Adrenal gland (tissue), 12 donors: ENCODE results near the gene CLIP4. TPM values are rescaled to one million over a fixed set of nuclear protein-coding genes. Genes with fewer than 3 reads are reported as not detected.

ENCODE experiments used
- DNase-seq, 7 donors: peaks; one replicate each; pipeline ENCODE4 v3.0.0-alpha.2; 2019 to 2020
- H3K27ac ChIP-seq, 5 donors: fragments of 200-600 bp; sonication (generic) in 4 of 5; 1 replicate in 3 of 5; 2 replicates in 2 of 5; pipeline versions ENCODE4 v1.5.1 to v1.8.0; 2016 to 2020; ENCODE audit warnings: mild to moderate bottlenecking in 1 of 5
- H3K27me3 ChIP-seq: fragments of 200-600 bp; 2 replicates; pipeline ENCODE4 v1.8.0; 2021
- H3K36me3 ChIP-seq, 2 donors: fragments of 200-600 bp; replicated peaks in 1 of 2; 1 replicate in 1 of 2; 2 replicates in 1 of 2; pipeline versions ENCODE4 v1.5.1 to v1.8.0; 2018 to 2022
- H3K4me1 ChIP-seq, 2 donors: fragments of 200-600 bp; replicated peaks in 1 of 2; 1 replicate in 1 of 2; 2 replicates in 1 of 2; pipeline versions ENCODE4 v1.5.1 to v1.8.0; 2018 to 2021
- H3K4me3 ChIP-seq, 4 donors: fragments of 200-600 bp; sonication (generic) in 3 of 4; one replicate each; pipeline ENCODE4 v1.5.1; 2016 to 2018
- H3K9me3 ChIP-seq, 3 donors: fragments of 200-600 bp; sonication (generic) in 1 of 3; replicated peaks in 1 of 3; 1 replicate in 2 of 3; 2 replicates in 1 of 3; pipeline versions ENCODE4 v1.5.1 to v1.8.0; 2016 to 2021
- CTCF ChIP-seq, 6 experiments: fragments of 450-650 bp in 4 of 6; fragments of 200-600 bp in 2 of 6; sonication (generic) in 1 of 6; IDR thresholded peaks; 1 replicate in 5 of 6; 2 replicates in 1 of 6; pipeline versions ENCODE4 v1.5.1 to v1.8.0; 2016 to 2021; ENCODE audit warnings: antibody characterized with exemption in 6 of 6, mild to moderate bottlenecking in 2 of 6, moderate library complexity in 1 of 6
- POLR2A ChIP-seq, 2 donors: fragments of 450-650 bp; IDR thresholded peaks; one replicate each; pipeline ENCODE4 v1.6.1; 2017; ENCODE audit warnings: antibody characterized with exemption in 2 of 2, mild to moderate bottlenecking in 2 of 2, moderate library complexity in 1 of 2
- WGBS, 4 donors: extraction: QIAGEN DNeasy Blood & Tissue Kit in 2 of 4; methylation state at CpG; one replicate each; pipeline versions ENCODE4 v1.1.5 to v1.1.7; 2013 to 2017; 5-methylcytosine and 5-hydroxymethylcytosine counted together
- intact Hi-C, 2 donors: fragments of 100-400 bp; cut with DNase I; formaldehyde crosslinking; loops; one replicate each; pipeline versions ENCODE4 v1.14.1 to v1.15.0; 2022 to 2023
- polyA plus RNA-seq, 3 donors: library from polyadenylated mRNA; stranded (reverse); fragments of 200-250 nt in 2 of 3; fragments of 350-450 nt in 1 of 3; fragmentation: Illumina TruSeq in 1 of 3; extraction: RNeasy Lipid Tissue Mini Kit (QIAGEN cat#74804) in 1 of 3; gene quantifications; one replicate each; pipeline ENCODE4 v1.2.3, GENCODE V29; 2013 to 2014
- total RNA-seq, 9 donors: library from RNA; depleted of rRNA in 4 of 9; stranded (reverse); fragments of >200 nt in 4 of 9; fragments of 120-200 nt in 1 of 9; fragmentation: NEBNext Ultra II Directional in 1 of 9; extraction: Animal tissue kit (Norgen Biotek cat#: 25700) in 1 of 9; gene quantifications; one replicate each; pipeline versions ENCODE4 v1.1.0 to v1.2.4, GENCODE V29; 2013 to 2023
- donor health status: healthy with polysubstance abuse.
- donor health status: Bipolar disorder and iron deficiency.
- donor health status: DM: yes; HTN: yes; CAD: no.
- donor health status: DM: no; HTN: no; CAD: no.
- donor health status: DM: no; HTN: no; CAD: no.
- donor health status: DM: yes; HTN: yes; CAD: no.

The CLIP4 gene
- total and polyA plus RNA-seq, 12 donors = 6.1 to 30.5 (median 16.6) TPM

- WGBS, 4 donors = 83 to 88% (median 85%) methylated on average over 8 of the region's 8 CpGs
- TF ChIP-seq CTCF (IDR thresholded peaks at IDR 0.05) = no peak
- TF ChIP-seq POLR2A (IDR thresholded peaks at IDR 0.05) = no peak
- intact Hi-C loops = no loop called here
These were observed 18.2 kb upstream of the CLIP4 start for GRCh38 chr2:29096969-29097368.

DNA sequence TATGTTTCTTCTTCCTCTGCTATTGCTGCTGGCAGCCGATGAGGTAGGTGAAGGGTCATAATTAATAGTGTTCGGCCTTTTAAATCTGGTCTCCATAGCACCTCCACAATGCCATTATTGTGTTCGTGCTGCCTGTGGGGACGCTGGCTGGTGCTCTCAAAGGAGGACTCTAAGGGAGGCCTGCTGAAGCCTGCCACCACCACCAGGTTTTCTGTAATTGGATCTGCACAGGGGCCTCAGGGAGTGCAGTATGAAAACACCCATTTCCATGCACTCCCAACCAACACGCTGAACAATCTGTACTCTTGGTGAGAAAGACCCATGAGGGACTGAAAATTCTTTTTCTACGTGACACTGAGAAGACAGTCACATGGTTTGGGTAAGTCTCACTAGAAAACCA lies 17.6 kb upstream of the CLIP4 start:
- H3K4me3 ChIP-seq = no peak overlapping the region
- no peaks in the 10 kb centered on the region for H3K36me3 ChIP-seq
- 71 to 87% (median 74%) methylated on average over 6 of the region's 6 CpGs for WGBS, 4 donors
- H3K27ac ChIP-seq = no peak overlapping the region
- H3K9me3 ChIP-seq = no peaks in the 10 kb centered on the region
- no peak for TF ChIP-seq POLR2A (IDR thresholded peaks at IDR 0.05)
- TF ChIP-seq CTCF (IDR thresholded peaks at IDR 0.05) = no peak
- no peak for DNase-seq
- no peaks in the 10 kb centered on the region for H3K27me3 ChIP-seq
- intact Hi-C loops = no loop called here
- H3K4me1 ChIP-seq = no peaks in the 10 kb centered on the region

More at GRCh38 chr2:29096969-29097368, 18.2 kb upstream of the CLIP4 start:
- H3K4me3 ChIP-seq = no peak overlapping the region
- H3K36me3 ChIP-seq = no peaks in the 10 kb centered on the region
- no peak for DNase-seq
- H3K9me3 ChIP-seq = no peaks in the 10 kb centered on the region
- no peaks in the 10 kb centered on the region for H3K27me3 ChIP-seq
- no peak overlapping the region for H3K27ac ChIP-seq
- no peaks in the 10 kb centered on the region for H3K4me1 ChIP-seq

- 83 to 96% (median 93%) methylated on average over 1 of the region's 1 CpG for WGBS, 4 donors
- no peak for DNase-seq
- Histone ChIP-seq H3K4me3 (no peak overlapping the region), H3K36me3 (no peaks in the 10 kb centered on the region), H3K9me3 (no peaks in the 10 kb centered on the region), H3K27ac (no peak overlapping the region), H3K4me1 (no peaks in the 10 kb centered on the region), H3K27me3 (no peaks in the 10 kb centered on the region)
- intact Hi-C loops = no loop called here
- no peak for TF ChIP-seq POLR2A (IDR thresholded peaks at IDR 0.05)
- TF ChIP-seq CTCF (IDR thresholded peaks at IDR 0.05) = no peak
These were observed 14.7 kb upstream of the CLIP4 start for GRCh38 chr2:29100564-29100963.

GRCh38 chr2:29104688-29105087 lies 10.5 kb upstream of the CLIP4 start:
- no peaks in the 10 kb centered on the region for H3K9me3 ChIP-seq
- no peak for TF ChIP-seq POLR2A (IDR thresholded peaks at IDR 0.05)
- no peak for TF ChIP-seq CTCF (IDR thresholded peaks at IDR 0.05)
- H3K36me3 ChIP-seq = no peaks in the 10 kb centered on the region
- no peaks in the 10 kb centered on the region for H3K4me1 ChIP-seq
- intact Hi-C loops = no loop called here
- H3K27me3 ChIP-seq = no peaks in the 10 kb centered on the region
- DNase-seq = no peak
- H3K4me3 ChIP-seq = no peak overlapping the region
- WGBS, 4 donors = 83 to 90% (median 87%) methylated on average over 4 to 5 of the region's 5 CpGs
- H3K27ac ChIP-seq = no peak overlapping the region
